Panc1 (cell line): ENCODE data around the gene ATXN2. TPM values are rescaled to one million over a fixed set of nuclear protein-coding genes. Genes with fewer than 3 reads are reported as not detected.

Experiments
- ATAC-seq: fragments of 200-7000 bp; cut with Tn5 transposase; 2 replicates; pipeline ENCODE4 v1.9.1; 2020; ENCODE audit warnings: mild to moderate bottlenecking, moderate library complexity
- BruUV-seq: library from RNA; stranded (reverse); fragments of 400-500 nt; replicated peaks from 2 replicates; lab custom pipeline; 2021; lab: Mats Ljungman, UMichigan
- CTCF ChIA-PET: fragments of 300-600 bp; sonication (Branson Sonifier 250); formaldehyde crosslinking; loops from one replicate; lab custom pipeline; 2022; ENCODE audit warnings: antibody characterized with exemption; lab: Charles Lee
- POLR2A ChIA-PET: fragments of 300-600 bp; sonication (Branson Sonifier 250); formaldehyde crosslinking; loops from one replicate; lab custom pipeline; 2022; ENCODE audit warnings: antibody characterized with exemption; lab: Charles Lee
- DNase-seq: peaks from one replicate; pipeline ENCODE4 v3.0.0-alpha.2; 2010; ENCODE audit warnings: low read depth, low spot score
- H3K27ac ChIP-seq: 2 replicates; pipeline ENCODE4 v1.5.1; 2011; ENCODE audit warnings: mild to moderate bottlenecking, low read length, inconsistent platforms
- H3K27me3 ChIP-seq: fragments of 200-500 bp; sonication (Bioruptor generic); 2 replicates; pipeline ENCODE4 v1.6.0; 2014; ENCODE audit warnings: low read length, inconsistent platforms; ENCODE audit not compliant: control insufficient read depth, insufficient read depth
- H3K36me3 ChIP-seq: fragments of 200-500 bp; sonication (Bioruptor generic); 2 replicates; pipeline ENCODE4 v1.5.1; 2014; ENCODE audit warnings: inconsistent platforms, mild to moderate bottlenecking, low read length, moderate library complexity; ENCODE audit not compliant: control insufficient read depth, insufficient read depth
- H3K4me1 ChIP-seq: 2 replicates; pipeline ENCODE4 v1.5.1; 2011; ENCODE audit warnings: inconsistent platforms, mild to moderate bottlenecking, low read length, moderate library complexity; ENCODE audit not compliant: control insufficient read depth, insufficient read depth
- H3K4me3 ChIP-seq, 2 experiments: 2 replicates each; pipeline ENCODE4 v1.5.1; 2011 to 2012; ENCODE audit warnings: low read depth in 2 of 2, low read length in 2 of 2, mild to moderate bottlenecking in 2 of 2, inconsistent platforms in 1 of 2, moderate library complexity in 1 of 2
- H3K9me3 ChIP-seq: fragments of 200-500 bp; sonication (Bioruptor generic); 2 replicates; pipeline ENCODE4 v1.5.1; 2014; ENCODE audit warnings: low read depth, mild to moderate bottlenecking, inconsistent platforms, low read length, moderate library complexity; ENCODE audit not compliant: control insufficient read depth, insufficient read depth
- POLR2AphosphoS5 ChIP-seq: IDR thresholded peaks from 2 replicates; pipeline ENCODE4 v1.6.1; 2012; ENCODE audit warnings: mild to moderate bottlenecking, low read depth, low read length, moderate library complexity
- REST ChIP-seq, 2 experiments: IDR thresholded peaks; 2 replicates each; pipeline ENCODE4 v1.6.1; 2011 to 2012; ENCODE audit warnings: low read depth in 2 of 2, control low read depth in 1 of 2, low read length in 1 of 2, mild to moderate bottlenecking in 1 of 2, moderate library complexity in 1 of 2; ENCODE audit not compliant: insufficient read depth in 1 of 2
- SIN3A ChIP-seq: IDR thresholded peaks from 2 replicates; pipeline ENCODE4 v1.6.1; 2012; ENCODE audit warnings: low read depth, mild to moderate bottlenecking, low read length, moderate library complexity, borderline replicate concordance; ENCODE audit not compliant: insufficient read depth
- TCF7L2 ChIP-seq: IDR thresholded peaks from 2 replicates; pipeline ENCODE4 v1.6.1; 2011; ENCODE audit warnings: mild to moderate bottlenecking, low read depth, low read length, inconsistent platforms
- in situ Hi-C: cut with HindIII; loops from 2 replicates; pipeline ENCODE4 v1.10.0; 2016; ENCODE audit warnings: low sequenced_read_pairs, low pct_unique_long_range_greater_than_20kb
- intact Hi-C: fragments of 100-400 bp; cut with micrococcal nuclease; formaldehyde crosslinking; loops from one replicate; pipeline ENCODE4 v1.10.0; 2022; ENCODE audit not compliant: unreplicated experiment
- total RNA-seq: library from RNA; stranded (reverse); gene quantifications from one replicate; pipeline ENCODE4 v1.2.1, GENCODE V29; 2021; ENCODE audit not compliant: unreplicated experiment
- TF ChIP-seq, protein P1 (sequence below): fragments of 450-650 bp; IDR thresholded peaks from 2 replicates; pipeline ENCODE4 v1.5.1; 2017; ENCODE audit warnings: mild to moderate bottlenecking

Gene ATXN2
- total RNA-seq, 1 experiment from 2014 or later, result 77.6 TPM

DNA sequence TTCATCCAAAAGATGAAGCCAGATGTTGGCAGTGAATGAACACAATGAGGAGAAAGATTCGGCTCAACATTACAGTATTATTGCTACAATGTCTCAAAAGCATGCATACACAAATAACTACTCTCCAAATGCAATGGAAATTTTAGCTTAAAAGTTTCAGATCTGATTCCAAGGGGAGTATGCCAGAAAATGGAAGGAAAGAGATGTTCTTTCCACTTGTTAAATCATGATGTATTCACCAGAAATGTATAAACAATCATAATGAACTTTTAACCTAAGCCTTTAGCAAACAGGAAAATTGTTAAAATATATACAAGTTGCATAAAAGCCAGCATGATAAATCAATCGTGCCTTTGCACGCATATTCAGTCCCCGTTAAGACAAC is 131.3 kb downstream of the ATXN2 start:
- Histone ChIP-seq H3K36me3 (peaks cover 22% of the 10 kb centered on the region; the same call in 1 of the 2 replicates), H3K4me3 (no peak overlapping the region), H3K9me3 (no peaks in the 10 kb centered on the region), H3K4me1 (no peaks in the 10 kb centered on the region), H3K27ac (no peak overlapping the region), H3K27me3 (no peaks in the 10 kb centered on the region)
- in situ Hi-C loops, result no loop called here
- POLR2A ChIA-PET, result no interaction called here
- CTCF ChIA-PET, result no interaction called here
- BruUV-seq, result TSS peak; percentile 20
- TF ChIP-seq REST (IDR thresholded peaks at IDR 0.05; ENCODE audit: insufficient read depth in 1 of 2, low read depth in 2 of 2, low read length in 1 of 2) (no peak), TCF7L2 (no peak), SIN3A (no peak), POLR2AphosphoS5 (no peak)
- TF ChIP-seq, protein P1, sequence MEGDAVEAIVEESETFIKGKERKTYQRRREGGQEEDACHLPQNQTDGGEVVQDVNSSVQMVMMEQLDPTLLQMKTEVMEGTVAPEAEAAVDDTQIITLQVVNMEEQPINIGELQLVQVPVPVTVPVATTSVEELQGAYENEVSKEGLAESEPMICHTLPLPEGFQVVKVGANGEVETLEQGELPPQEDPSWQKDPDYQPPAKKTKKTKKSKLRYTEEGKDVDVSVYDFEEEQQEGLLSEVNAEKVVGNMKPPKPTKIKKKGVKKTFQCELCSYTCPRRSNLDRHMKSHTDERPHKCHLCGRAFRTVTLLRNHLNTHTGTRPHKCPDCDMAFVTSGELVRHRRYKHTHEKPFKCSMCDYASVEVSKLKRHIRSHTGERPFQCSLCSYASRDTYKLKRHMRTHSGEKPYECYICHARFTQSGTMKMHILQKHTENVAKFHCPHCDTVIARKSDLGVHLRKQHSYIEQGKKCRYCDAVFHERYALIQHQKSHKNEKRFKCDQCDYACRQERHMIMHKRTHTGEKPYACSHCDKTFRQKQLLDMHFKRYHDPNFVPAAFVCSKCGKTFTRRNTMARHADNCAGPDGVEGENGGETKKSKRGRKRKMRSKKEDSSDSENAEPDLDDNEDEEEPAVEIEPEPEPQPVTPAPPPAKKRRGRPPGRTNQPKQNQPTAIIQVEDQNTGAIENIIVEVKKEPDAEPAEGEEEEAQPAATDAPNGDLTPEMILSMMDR, result no peak
- no peak for ATAC-seq
- intact Hi-C loops, result no loop called here
- no peak for DNase-seq

GRCh38 chr12:111467092-111467856 is 131.8 kb downstream of the ATXN2 start:
- Histone ChIP-seq H3K36me3 (peaks cover 25% of the 10 kb centered on the region; the same call in 1 of the 2 replicates), H3K9me3 (no peaks in the 10 kb centered on the region), H3K27me3 (no peaks in the 10 kb centered on the region), H3K4me1 (no peaks in the 10 kb centered on the region), H3K27ac (no peak overlapping the region), H3K4me3 (no peak overlapping the region)
- no peak for DNase-seq
- no peak for ATAC-seq
- in situ Hi-C loops (no loop called here), intact Hi-C loops (no loop called here)
- ChIA-PET POLR2A (no interaction called here), CTCF (interaction anchor here (0.8 kb wide), 1 partner anchor 16 kb away, joined by 3 read pairs; no protein-coding TSS in a partner anchor)
- TF ChIP-seq, protein P1, result no peak
- TF ChIP-seq REST (IDR thresholded peaks at IDR 0.05; ENCODE audit: insufficient read depth in 1 of 2, low read depth in 2 of 2, low read length in 1 of 2), result no peak
- no peak for TF ChIP-seq TCF7L2
- no peak for TF ChIP-seq POLR2AphosphoS5
- no peak for TF ChIP-seq SIN3A
- no TSS peak for BruUV-seq
